B cell (primary cell): ENCODE data around the gene SPTBN1. TPM values are rescaled to one million over a fixed set of nuclear protein-coding genes. Genes with fewer than 3 reads are reported as not detected.

Source experiments
- ATAC-seq: fragments of 200-7000 bp; cut with Tn5 transposase; one replicate; pipeline ENCODE4 v1.10.0; 2021; ENCODE audit warnings: low read depth, mild to moderate bottlenecking, moderate number of reproducible peaks, moderate library complexity
- CTCF ChIA-PET: fragments of 350-600 bp; sonication (Branson Sonifier 250); formaldehyde crosslinking; loops from one replicate; lab custom pipeline; 2021; ENCODE audit warnings: antibody characterized with exemption, inconsistent platforms; lab: Charles Lee
- POLR2A ChIA-PET: fragments of 350-600 bp; sonication (Branson Sonifier 250); formaldehyde crosslinking; loops from one replicate; lab custom pipeline; 2021; ENCODE audit warnings: antibody characterized with exemption; lab: Charles Lee
- DNase-seq: peaks from one replicate; pipeline ENCODE4 v3.0.0; 2013
- H2AFZ ChIP-seq: 2 replicates; pipeline ENCODE4 v1.6.1; 2012; ENCODE audit warnings: mild to moderate bottlenecking, low read depth, low read length; ENCODE audit not compliant: insufficient read depth, poor library complexity, severe bottlenecking
- H3K27ac ChIP-seq, 2 donors: 1 replicate in 1 of 2; 2 replicates in 1 of 2; pipeline ENCODE4 v1.5.1; 2012 to 2013; ENCODE audit warnings: low read length in 2 of 2, mild to moderate bottlenecking in 2 of 2, moderate library complexity in 1 of 2
- H3K27me3 ChIP-seq, 4 experiments: fragments of 200-600 bp in 1 of 4; sonication (generic) in 1 of 4; replicated peaks in 1 of 4; 1 replicate in 2 of 4; 2 replicates in 2 of 4; pipeline versions ENCODE4 v1.6.1 to v1.7.0; 2013 to 2016; ENCODE audit warnings: low read length in 3 of 4, mild to moderate bottlenecking in 2 of 4, mixed read lengths in 1 of 4, moderate library complexity in 1 of 4; ENCODE audit not compliant: insufficient read depth in 4 of 4, control insufficient read depth in 3 of 4; ENCODE audit errors: control extremely low read depth in 1 of 4
- H3K36me3 ChIP-seq, 2 experiments: replicated peaks in 1 of 2; 1 replicate in 1 of 2; 2 replicates in 1 of 2; pipeline versions ENCODE4 v1.6.1 to v1.7.1; 2013; ENCODE audit warnings: low read length in 1 of 2; ENCODE audit not compliant: insufficient read depth in 2 of 2, control insufficient read depth in 1 of 2; ENCODE audit errors: control extremely low read depth in 1 of 2, extremely low read depth in 1 of 2
- H3K4me1 ChIP-seq, 2 donors: fragments of 200-600 bp in 1 of 2; sonication (generic) in 1 of 2; 1 replicate in 1 of 2; 2 replicates in 1 of 2; pipeline versions ENCODE4 v1.5.1 to v1.6.1; 2013 to 2017; ENCODE audit warnings: low read length in 2 of 2; ENCODE audit not compliant: control insufficient read depth in 2 of 2, insufficient read depth in 2 of 2
- H3K4me2 ChIP-seq: replicated peaks from 2 replicates; pipeline ENCODE3; 2012; ENCODE audit warnings: mild to moderate bottlenecking, low read depth, low read length; ENCODE audit not compliant: poor library complexity, severe bottlenecking
- H3K4me3 ChIP-seq, 5 experiments: fragments of 200-600 bp in 1 of 5; sonication (generic) in 1 of 5; 1 replicate in 3 of 5; 2 replicates in 2 of 5; pipeline versions ENCODE4 v1.5.1 to v1.7.0; 2011 to 2016; ENCODE audit warnings: low read length in 4 of 5, mild to moderate bottlenecking in 4 of 5, low read depth in 2 of 5, control low read depth in 1 of 5, moderate library complexity in 1 of 5; ENCODE audit not compliant: insufficient read depth in 1 of 5; ENCODE audit errors: control extremely low read depth in 1 of 5, extremely low read depth in 1 of 5
- H3K79me2 ChIP-seq: fragments of 200-600 bp; sonication (generic); one replicate; pipeline ENCODE4 v1.6.0; 2016; ENCODE audit warnings: low read length; ENCODE audit not compliant: control insufficient read depth, insufficient read depth
- H3K9ac ChIP-seq: fragments of 200-600 bp; sonication (generic); 2 replicates; pipeline ENCODE4 v1.6.1; 2017; ENCODE audit warnings: mild to moderate bottlenecking, low read length, moderate library complexity
- H3K9me3 ChIP-seq, 3 donors: one replicate each; pipeline versions ENCODE4 v1.6.1 to v1.7.1; 2013; ENCODE audit warnings: low read length in 2 of 3; ENCODE audit not compliant: control insufficient read depth in 2 of 3, insufficient read depth in 1 of 3; ENCODE audit errors: control extremely low read depth in 1 of 3
- H4K20me1 ChIP-seq: 2 replicates; pipeline ENCODE4 v1.6.0; 2012; ENCODE audit warnings: mild to moderate bottlenecking, low read length; ENCODE audit not compliant: insufficient read depth, control insufficient read depth, poor library complexity, severe bottlenecking
- H3K27ac Mint-ChIP-seq: one replicate; pipeline ENCODE4 v1.8.0; 2021; ENCODE audit warnings: mixed read lengths
- H3K27me3 Mint-ChIP-seq: one replicate; pipeline ENCODE4 v1.8.0; 2021; ENCODE audit warnings: mixed read lengths
- H3K4me1 Mint-ChIP-seq: one replicate; pipeline ENCODE4 v1.8.0; 2021; ENCODE audit warnings: mixed read lengths
- H3K4me3 Mint-ChIP-seq: one replicate; pipeline ENCODE4 v1.8.0; 2021; ENCODE audit warnings: mixed read lengths
- H3K9me3 Mint-ChIP-seq: one replicate; pipeline ENCODE4 v1.8.0; 2022; ENCODE audit warnings: mixed read lengths; ENCODE audit not compliant: insufficient read depth
- CTCF ChIP-seq: fragments of 200-600 bp; IDR thresholded peaks from one replicate; pipeline ENCODE4 v1.8.0; 2022; ENCODE audit warnings: antibody characterized with exemption, mild to moderate bottlenecking
- EZH2 ChIP-seq: IDR thresholded peaks from 2 replicates; pipeline ENCODE4 v1.6.1; 2012; ENCODE audit warnings: borderline replicate concordance, low read depth, mild to moderate bottlenecking, moderate library complexity, low read length; ENCODE audit not compliant: insufficient read depth, poor library complexity, severe bottlenecking
- WGBS: methylation state at CpG from one replicate; pipeline ENCODE4 v1.1.5; 2013; ENCODE audit warnings: missing lambda C conversion rate; ENCODE audit not compliant: insufficient coverage; 5-methylcytosine and 5-hydroxymethylcytosine counted together
- intact Hi-C: fragments of 100-400 bp; cut with micrococcal nuclease; formaldehyde crosslinking; loops from one replicate; pipeline ENCODE4 v1.10.0; 2022
- polyA plus RNA-seq: library from polyadenylated mRNA; depleted of rRNA; stranded (reverse); fragments of >200 nt; gene quantifications from 2 replicates; pipeline ENCODE4 v1.2.3, GENCODE V29; 2012
- total RNA-seq, 2 donors: library from RNA; stranded (reverse); fragments of 120-200 nt in 1 of 2; gene quantifications; 1 replicate in 1 of 2; 2 replicates in 1 of 2; pipeline versions ENCODE4 v1.2.3 to v1.2.4, GENCODE V29; 2013 to 2022

Gene SPTBN1
- total and polyA plus RNA-seq, 2 donors (not counting 1 experiment from before 2014, with no cell fraction given) = 43.7 to 144 TPM

DNA sequence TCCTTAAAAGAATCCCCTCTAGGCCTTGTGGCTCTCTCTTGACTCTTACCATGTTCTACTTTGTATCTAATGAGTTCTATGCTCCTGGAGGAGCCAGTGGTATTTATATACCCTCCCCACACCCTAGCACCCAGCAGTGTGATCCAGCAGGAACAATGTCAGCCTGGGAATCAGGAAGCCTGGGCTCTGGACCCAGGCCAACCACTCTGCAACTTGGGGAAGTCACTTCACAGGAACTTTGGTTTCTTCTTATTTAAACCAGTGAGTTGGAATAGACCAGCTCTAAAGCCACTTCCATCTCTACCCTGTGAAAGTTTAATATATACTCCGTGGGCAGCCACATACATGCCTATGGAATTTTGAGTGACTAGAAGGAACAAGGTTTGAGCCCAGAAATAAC lies 11.6 kb upstream of the SPTBN1 start:
- no peaks in the 10 kb centered on the region for H3K27me3 ChIP-seq
- no peaks in the 10 kb centered on the region for H3K9me3 Mint-ChIP-seq
- H3K4me3 ChIP-seq = no peak overlapping the region
- ChIA-PET CTCF (no interaction called here), POLR2A (no interaction called here)
- intact Hi-C loops = no loop called here
- H3K4me1 Mint-ChIP-seq = peaks cover 4% of the 10 kb centered on the region
- TF ChIP-seq EZH2 = no peak
- TF ChIP-seq CTCF = no peak
- no peaks in the 10 kb centered on the region for H3K4me1 ChIP-seq
- no peak overlapping the region for H3K27ac ChIP-seq
- no peak overlapping the region for H3K4me3 Mint-ChIP-seq
- no peaks in the 10 kb centered on the region for H3K79me2 ChIP-seq
- no peak overlapping the region for H3K9ac ChIP-seq
- WGBS = no CpG with 5 or more reads among the region's 1 CpG
- no peak overlapping the region for H3K4me2 ChIP-seq
- ATAC-seq = no peak
- DNase-seq = no peak
- no peak overlapping the region for H2AFZ ChIP-seq
- peaks cover 0 to 1% (median 0%) of the 10 kb centered on the region in 3 donors for H3K9me3 ChIP-seq
- H3K36me3 ChIP-seq = no peaks in the 10 kb centered on the region
- H3K27ac Mint-ChIP-seq = no peak overlapping the region
- H4K20me1 ChIP-seq = no peaks in the 10 kb centered on the region
- peaks cover 14% of the 10 kb centered on the region for H3K27me3 Mint-ChIP-seq

DNA sequence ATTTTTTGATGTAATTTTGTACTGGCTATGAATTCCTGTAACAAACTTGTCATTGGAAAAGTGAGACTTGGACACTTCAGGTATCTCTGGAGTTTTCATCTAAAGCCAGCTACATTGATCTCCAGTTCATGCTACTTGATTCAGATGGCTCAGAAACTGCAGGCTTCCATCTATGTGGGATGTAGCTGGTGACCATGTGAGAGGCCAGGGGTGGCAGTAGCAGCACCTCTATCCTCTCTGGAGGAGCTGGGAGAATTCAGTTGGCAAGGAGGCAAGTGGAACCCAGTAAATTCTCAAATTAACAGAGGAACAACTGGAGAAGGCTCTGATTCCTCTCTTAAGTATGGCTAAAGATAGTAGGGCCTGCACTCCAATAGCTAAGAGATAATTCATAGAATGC lies 10.0 kb upstream of the SPTBN1 start:
- POLR2A ChIA-PET = no interaction called here
- no peaks in the 10 kb centered on the region for H3K4me1 Mint-ChIP-seq
- no peaks in the 10 kb centered on the region for H3K36me3 ChIP-seq
- H3K27me3 ChIP-seq = no peaks in the 10 kb centered on the region
- CTCF ChIA-PET = no interaction called here
- no peak for ATAC-seq
- H3K9ac ChIP-seq = no peak overlapping the region
- peaks cover 0 to 1% (median 0%) of the 10 kb centered on the region in 3 donors for H3K9me3 ChIP-seq
- H3K4me1 ChIP-seq = no peaks in the 10 kb centered on the region
- H3K4me2 ChIP-seq = no peak overlapping the region
- peaks cover 14% of the 10 kb centered on the region for H3K27me3 Mint-ChIP-seq
- no peak for DNase-seq
- H3K4me3 Mint-ChIP-seq = no peak overlapping the region
- TF ChIP-seq EZH2 = no peak
- no peak for TF ChIP-seq CTCF
- no peaks in the 10 kb centered on the region for H4K20me1 ChIP-seq
- H3K27ac Mint-ChIP-seq = no peak overlapping the region
- no peak overlapping the region for H2AFZ ChIP-seq
- no peak overlapping the region for H3K27ac ChIP-seq
- intact Hi-C loops = no loop called here
- H3K79me2 ChIP-seq = no peaks in the 10 kb centered on the region
- H3K9me3 Mint-ChIP-seq = no peaks in the 10 kb centered on the region
- no peak overlapping the region for H3K4me3 ChIP-seq
